Fibroblast of pulmonary artery (primary cell): Measurements from ENCODE around the gene PCOLCE2.

Source experiments
- DNase-seq: peaks from one replicate; pipeline ENCODE4 v3.0.0-alpha.2; 2010; ENCODE audit warnings: low read depth
- H3K4me3 ChIP-seq: replicated peaks from 2 replicates; pipeline ENCODE4 v1.5.1; 2011; ENCODE audit warnings: low read depth, mild to moderate bottlenecking, control low read depth, low read length, moderate library complexity
- CTCF ChIP-seq: IDR thresholded peaks from 2 replicates; pipeline ENCODE4 v1.5.1; 2011; ENCODE audit warnings: mild to moderate bottlenecking, control low read depth, low read length, inconsistent platforms; ENCODE audit errors: missing control alignments

The PCOLCE2 gene

GRCh38 chr3:142904639-142905436, 16.0 kb upstream of the PCOLCE2 start:
- no peak for TF ChIP-seq CTCF
- DNase-seq: peak; percentile 24
- H3K4me3 ChIP-seq: no peak overlapping the region

GRCh38 chr3:142902356-142902755, 13.5 kb upstream of the PCOLCE2 start:
- no peak for TF ChIP-seq CTCF
- DNase-seq: no peak

GRCh38 chr3:142898346-142899213, 9.7 kb upstream of the PCOLCE2 start:
- DNase-seq: no peak
- TF ChIP-seq CTCF: no peak
- no peak overlapping the region for H3K4me3 ChIP-seq

More at GRCh38 chr3:142902356-142902755, 13.5 kb upstream of the PCOLCE2 start:
- no peak overlapping the region for H3K4me3 ChIP-seq

GRCh38 chr3:142897807-142898206, 8.9 kb upstream of the PCOLCE2 start:
- TF ChIP-seq CTCF: no peak
- no peak for DNase-seq

GRCh38 chr3:142896996-142897395, 8.1 kb upstream of the PCOLCE2 start:
- no peak for DNase-seq
- no peak for TF ChIP-seq CTCF
- H3K4me3 ChIP-seq: no peak overlapping the region

More at GRCh38 chr3:142897807-142898206, 8.9 kb upstream of the PCOLCE2 start:
- H3K4me3 ChIP-seq: no peak overlapping the region

- peak; percentile 35 for DNase-seq
- no peak for TF ChIP-seq CTCF
- no peak overlapping the region for H3K4me3 ChIP-seq
Observed at GRCh38 chr3:142896201-142896755, 7.4 kb upstream of the PCOLCE2 start.
